ENCODE results near the gene LDLRAD4. TPM values are rescaled to one million over a fixed set of nuclear protein-coding genes. Genes with fewer than 3 reads are reported as not detected.
A peak's percentile ranks its signal among the peaks of the same experiment; 100 is the strongest.
"Not testable (repeated sequence)": the region's sequence is repeated elsewhere in the genome, so short reads cannot be mapped to it uniquely, and the experiment has no call there.

LDLRAD4 gene
- polyA plus RNA-seq, 3 donors: 9.5 to 10.1 (median 9.6) TPM

GRCh38 chr18:13661051-13661778, 442.7 kb downstream of the LDLRAD4 start:
- no peak for DNase-seq (ENCODE audit: low read depth in 3 of 3, low spot score in 2 of 3)

- DNase-seq (ENCODE audit: low read depth in 3 of 3, low spot score in 2 of 3): no peak
Observed at GRCh38 chr18:13661779-13662256, 443.3 kb downstream of the LDLRAD4 start.

GRCh38 chr18:13672657-13673056, 454.1 kb downstream of the LDLRAD4 start:
- no peak for DNase-seq (ENCODE audit: low read depth in 3 of 3, low spot score in 2 of 3)

GRCh38 chr18:13676471-13676870, 457.9 kb downstream of the LDLRAD4 start:
- DNase-seq (ENCODE audit: low read depth in 3 of 3, low spot score in 2 of 3): no peak

- not testable (repeated sequence) for DNase-seq (ENCODE audit: low read depth in 3 of 3, low spot score in 2 of 3)
Observed at GRCh38 chr18:13677350-13677749, 458.8 kb downstream of the LDLRAD4 start.

GRCh38 chr18:13680612-13681011, 462.1 kb downstream of the LDLRAD4 start:
- DNase-seq (ENCODE audit: low read depth in 3 of 3, low spot score in 2 of 3): peak in 1 of 3 donors; percentile 17

- DNase-seq (ENCODE audit: low read depth in 3 of 3, low spot score in 2 of 3): no peak
Observed at GRCh38 chr18:13681701-13682100, 463.1 kb downstream of the LDLRAD4 start.

GRCh38 chr18:13684546-13684945, 466.0 kb downstream of the LDLRAD4 start:
- DNase-seq (ENCODE audit: low read depth in 3 of 3, low spot score in 2 of 3): no peak

- no peak for DNase-seq (ENCODE audit: low read depth in 3 of 3, low spot score in 2 of 3)
Observed at GRCh38 chr18:13688191-13689136, 469.9 kb downstream of the LDLRAD4 start.

GRCh38 chr18:13690060-13690459, 471.5 kb downstream of the LDLRAD4 start:
- not testable (repeated sequence) for DNase-seq (ENCODE audit: low read depth in 3 of 3, low spot score in 2 of 3)

- not testable (repeated sequence) for DNase-seq (ENCODE audit: low read depth in 3 of 3, low spot score in 2 of 3)
Observed at GRCh38 chr18:13695337-13695736, 476.8 kb downstream of the LDLRAD4 start.

- no peak for DNase-seq (ENCODE audit: low read depth in 3 of 3, low spot score in 2 of 3)
Observed at GRCh38 chr18:13696961-13697360, 478.4 kb downstream of the LDLRAD4 start.

GRCh38 chr18:13700153-13700552, 481.6 kb downstream of the LDLRAD4 start:
- no peak for DNase-seq (ENCODE audit: low read depth in 3 of 3, low spot score in 2 of 3)

Other genes starting within 250 kb of the LDLRAD4 start
- 10 to 100 TPM; 34.1 to 46.2 (median 39.3) TPM for gene CEP192, start 227.4 kb upstream of the LDLRAD4 start, polyA plus RNA-seq (ENCODE audit: insufficient read length in 3 of 3)

Measured in right renal cortex interstitium (tissue), 3 donors.